Neuronal stem cell (in vitro differentiated cells): ENCODE measurements around the gene ERCC6.

Source experiments
- DNase-seq: peaks from one replicate; pipeline ENCODE4 v3.0.0-alpha.2; 2013; ENCODE audit warnings: low spot score
- H2AFZ ChIP-seq: one replicate; pipeline ENCODE4 v1.6.1; 2013; ENCODE audit warnings: mild to moderate bottlenecking, low read length, inconsistent platforms
- H2AK5ac ChIP-seq: 2 replicates; pipeline ENCODE4 v1.6.1; 2013; ENCODE audit warnings: low read depth, mild to moderate bottlenecking, inconsistent platforms, low read length, moderate library complexity, mixed read lengths
- H2BK120ac ChIP-seq: 2 replicates; pipeline ENCODE4 v1.6.1; 2013; ENCODE audit warnings: low read depth, mild to moderate bottlenecking, inconsistent platforms, low read length, moderate library complexity, mixed read lengths
- H2BK12ac ChIP-seq: one replicate; pipeline ENCODE4 v1.6.1; 2013; ENCODE audit warnings: low read length, inconsistent platforms
- H2BK15ac ChIP-seq: 2 replicates; pipeline ENCODE4 v1.6.1; 2013; ENCODE audit warnings: mild to moderate bottlenecking, low read length, inconsistent platforms, mixed read lengths
- H2BK5ac ChIP-seq: one replicate; pipeline ENCODE4 v1.6.1; 2013; ENCODE audit warnings: inconsistent platforms, mild to moderate bottlenecking, low read length, moderate library complexity
- H3K14ac ChIP-seq: one replicate; pipeline ENCODE4 v1.6.1; 2013; ENCODE audit warnings: low read length, inconsistent platforms
- H3K18ac ChIP-seq: 2 replicates; pipeline ENCODE4 v1.6.1; 2013; ENCODE audit warnings: low read length, inconsistent platforms
- H3K23ac ChIP-seq: 2 replicates; pipeline ENCODE4 v1.6.1; 2013; ENCODE audit warnings: low read depth, mild to moderate bottlenecking, mixed read lengths, low read length, inconsistent platforms; ENCODE audit not compliant: poor library complexity
- H3K27ac ChIP-seq: replicated peaks from 3 replicates; pipeline ENCODE4 v1.5.1; 2013; ENCODE audit warnings: low read length, inconsistent platforms
- H3K27me3 ChIP-seq, 3 experiments: 2 replicates each; pipeline ENCODE4 v1.6.1; 2013; ENCODE audit warnings: low read length in 3 of 3, mild to moderate bottlenecking in 2 of 3, inconsistent platforms in 1 of 3, low read depth in 1 of 3, mixed read lengths in 1 of 3, moderate library complexity in 1 of 3; ENCODE audit not compliant: control insufficient read depth in 3 of 3, insufficient read depth in 3 of 3
- H3K36me3 ChIP-seq, 2 donors: replicated peaks in 1 of 2; 2 replicates each; pipeline ENCODE4 v1.6.1; 2013; ENCODE audit warnings: low read length in 2 of 2; ENCODE audit not compliant: control insufficient read depth in 2 of 2, insufficient read depth in 2 of 2
- H3K4ac ChIP-seq: 2 replicates; pipeline ENCODE4 v1.6.1; 2013; ENCODE audit warnings: inconsistent platforms, mild to moderate bottlenecking, low read length, moderate library complexity
- H3K4me1 ChIP-seq, 2 donors: 1 replicate in 1 of 2; 2 replicates in 1 of 2; pipeline ENCODE4 v1.6.1; 2013; ENCODE audit warnings: low read length in 2 of 2, low read depth in 1 of 2; ENCODE audit not compliant: control insufficient read depth in 2 of 2, insufficient read depth in 1 of 2
- H3K4me2 ChIP-seq: one replicate; pipeline ENCODE4 v1.6.1; 2013; ENCODE audit warnings: mild to moderate bottlenecking, low read length, inconsistent platforms; ENCODE audit not compliant: insufficient read depth, poor library complexity, severe bottlenecking
- H3K4me3 ChIP-seq, 2 donors: 2 replicates each; pipeline ENCODE4 v1.5.1; 2013; ENCODE audit warnings: low read length in 2 of 2, mild to moderate bottlenecking in 2 of 2, inconsistent platforms in 1 of 2, moderate library complexity in 1 of 2
- H3K79me1 ChIP-seq: one replicate; pipeline ENCODE4 v1.6.1; 2013; ENCODE audit warnings: low read depth, mild to moderate bottlenecking, inconsistent platforms, low read length, moderate library complexity
- H3K9ac ChIP-seq: one replicate; pipeline ENCODE4 v1.6.1; 2013; ENCODE audit warnings: mild to moderate bottlenecking, low read depth, low read length, inconsistent platforms; ENCODE audit not compliant: poor library complexity
- H3K9me3 ChIP-seq, 2 donors: replicated peaks in 1 of 2; 2 replicates each; pipeline versions ENCODE3 to v1.6.1; 2013; ENCODE audit warnings: low read length in 2 of 2, mild to moderate bottlenecking in 2 of 2, inconsistent platforms in 1 of 2, low read depth in 1 of 2, mixed read lengths in 1 of 2, moderate library complexity in 1 of 2; ENCODE audit not compliant: control insufficient read depth in 2 of 2, insufficient read depth in 1 of 2
- H4K8ac ChIP-seq: one replicate; pipeline ENCODE4 v1.6.1; 2013; ENCODE audit warnings: low read depth, mild to moderate bottlenecking, inconsistent platforms, low read length, moderate library complexity
- H4K91ac ChIP-seq: one replicate; pipeline ENCODE4 v1.6.1; 2013; ENCODE audit warnings: low read length, low read depth, mild to moderate bottlenecking, inconsistent platforms; ENCODE audit not compliant: poor library complexity
- WGBS, 2 donors: extraction: QIAGEN DNeasy Blood & Tissue Kit; methylation state at CpG; one replicate each; pipeline ENCODE4 v1.1.7; 2013; ENCODE audit warnings: missing lambda C conversion rate in 2 of 2, mixed read lengths in 1 of 2; ENCODE audit not compliant: insufficient read length in 2 of 2, insufficient replicate concordance in 1 of 2; ENCODE audit errors: extremely low coverage in 2 of 2; 5-methylcytosine and 5-hydroxymethylcytosine counted together

Gene ERCC6

GRCh38 chr10:49550563-49550962, 11.6 kb upstream of the ERCC6 start:
- Histone ChIP-seq H2BK15ac (no peak overlapping the region), H3K79me1 (no peaks in the 10 kb centered on the region), H3K18ac (no peak overlapping the region), H4K8ac (no peak overlapping the region), H3K4me1 (no peaks in the 10 kb centered on the region), H3K36me3 (no peaks in the 10 kb centered on the region), H2AFZ (no peak overlapping the region), H3K27me3 (peaks cover 0 to 2% (median 0%) of the 10 kb centered on the region in 3 experiments), H3K4me3 (no peak overlapping the region), H3K9ac (no peak overlapping the region), H4K91ac (no peak overlapping the region), H3K4me2 (no peak overlapping the region), H3K14ac (no peak overlapping the region), H2BK5ac (no peak overlapping the region), H3K27ac (no peak overlapping the region), H2AK5ac (no peak overlapping the region), H2BK120ac (no peak overlapping the region), H3K9me3 (no peaks in the 10 kb centered on the region), H3K4ac (no peak overlapping the region), H2BK12ac (no peak overlapping the region), H3K23ac (no peak overlapping the region)
- DNase-seq, result no peak
- WGBS, 2 donors, result no CpG with 5 or more reads among the region's 4 CpGs

- H3K9ac ChIP-seq, result no peak overlapping the region
- H3K23ac ChIP-seq, result no peak overlapping the region
- no peaks in the 10 kb centered on the region for H3K79me1 ChIP-seq
- H3K18ac ChIP-seq, result no peak overlapping the region
- no peak overlapping the region for H4K8ac ChIP-seq
- no peak overlapping the region for H3K4me3 ChIP-seq
- no peak overlapping the region for H3K27ac ChIP-seq
- H2BK5ac ChIP-seq, result no peak overlapping the region
- no peak overlapping the region for H2AK5ac ChIP-seq
- no peak overlapping the region for H2BK15ac ChIP-seq
- H3K4me1 ChIP-seq, result no peaks in the 10 kb centered on the region
- no peak overlapping the region for H2BK12ac ChIP-seq
- WGBS, 2 donors, result no CpG with 5 or more reads among the region's 1 CpG
- no peak overlapping the region for H2BK120ac ChIP-seq
- H3K9me3 ChIP-seq, result peaks cover 0 to 5% of the 10 kb centered on the region in 2 donors
- H3K4me2 ChIP-seq, result no peak overlapping the region
- H2AFZ ChIP-seq, result no peak overlapping the region
- no peak for DNase-seq
- no peak overlapping the region for H3K4ac ChIP-seq
- no peak overlapping the region for H4K91ac ChIP-seq
- H3K27me3 ChIP-seq, result peaks cover 0 to 2% (median 0%) of the 10 kb centered on the region in 3 experiments
- no peaks in the 10 kb centered on the region for H3K36me3 ChIP-seq
- no peak overlapping the region for H3K14ac ChIP-seq
Measured at GRCh38 chr10:49549640-49550346, 10.9 kb upstream of the ERCC6 start.

DNA sequence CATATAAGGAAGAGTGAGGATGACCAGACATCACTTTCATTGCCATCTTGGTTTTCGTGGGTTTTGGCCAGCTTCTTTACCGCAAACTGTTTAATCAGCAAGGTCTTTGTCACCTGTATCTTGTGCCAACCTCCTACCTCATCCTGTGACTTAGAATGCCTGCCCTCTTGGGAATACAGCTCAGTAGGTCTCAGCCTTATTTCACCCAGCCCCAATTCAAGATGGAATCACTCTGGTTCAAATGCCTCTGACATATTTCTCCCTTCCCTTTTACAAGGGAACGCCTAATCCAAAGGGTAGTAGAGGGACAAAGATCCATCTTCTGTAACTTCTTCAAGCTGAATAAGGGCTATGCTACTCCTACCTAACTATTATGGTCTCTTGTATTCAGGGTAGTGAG, 4.7 kb upstream of the ERCC6 start:
- H3K4ac ChIP-seq, result no peak overlapping the region
- peaks cover 0 to 5% of the 10 kb centered on the region in 2 donors for H3K4me1 ChIP-seq
- no peak overlapping the region for H2BK5ac ChIP-seq
- no peak overlapping the region for H3K9ac ChIP-seq
- H4K8ac ChIP-seq, result no peak overlapping the region
- peaks cover 0 to 7% (median 0%) of the 10 kb centered on the region in 3 experiments for H3K27me3 ChIP-seq
- H4K91ac ChIP-seq, result no peak overlapping the region
- H3K27ac ChIP-seq, result no peak overlapping the region
- peaks cover 0 to 8% of the 10 kb centered on the region in 2 donors for H3K9me3 ChIP-seq
- H3K36me3 ChIP-seq, result no peaks in the 10 kb centered on the region
- H3K14ac ChIP-seq, result no peak overlapping the region
- H2BK12ac ChIP-seq, result no peak overlapping the region
- H2BK15ac ChIP-seq, result no peak overlapping the region
- no CpG with 5 or more reads among the region's 3 CpGs for WGBS, 2 donors
- no peak for DNase-seq
- no peak overlapping the region for H3K18ac ChIP-seq
- H3K23ac ChIP-seq, result no peak overlapping the region
- no peak overlapping the region for H2AFZ ChIP-seq
- no peak overlapping the region for H3K4me3 ChIP-seq
- no peak overlapping the region for H2BK120ac ChIP-seq
- H3K79me1 ChIP-seq, result no peaks in the 10 kb centered on the region
- no peak overlapping the region for H3K4me2 ChIP-seq
- no peak overlapping the region for H2AK5ac ChIP-seq

GRCh38 chr10:49542353-49542752, 3.4 kb upstream of the ERCC6 start:
- Histone ChIP-seq H2BK15ac (no peak overlapping the region), H4K91ac (no peak overlapping the region), H3K9me3 (peaks cover 0 to 8% of the 10 kb centered on the region in 2 donors), H2AK5ac (no peak overlapping the region), H3K4me1 (peaks cover 4 to 9% of the 10 kb centered on the region in 2 donors), H3K14ac (no peak overlapping the region), H2AFZ (no peak overlapping the region), H3K27ac (no peak overlapping the region), H3K27me3 (peaks cover 0 to 5% (median 0%) of the 10 kb centered on the region in 3 experiments), H2BK120ac (no peak overlapping the region), H3K79me1 (no peaks in the 10 kb centered on the region), H3K4me2 (no peak overlapping the region), H2BK12ac (no peak overlapping the region), H3K4ac (no peak overlapping the region), H3K36me3 (no peaks in the 10 kb centered on the region), H3K23ac (no peak overlapping the region), H4K8ac (no peak overlapping the region), H3K18ac (no peak overlapping the region), H3K4me3 (no peak overlapping the region), H2BK5ac (no peak overlapping the region), H3K9ac (no peak overlapping the region)
- DNase-seq, result no peak
- WGBS, 2 donors, result no CpG with 5 or more reads among the region's 4 CpGs
